ENCODE measurements around the gene YWHAH.

DNA sequence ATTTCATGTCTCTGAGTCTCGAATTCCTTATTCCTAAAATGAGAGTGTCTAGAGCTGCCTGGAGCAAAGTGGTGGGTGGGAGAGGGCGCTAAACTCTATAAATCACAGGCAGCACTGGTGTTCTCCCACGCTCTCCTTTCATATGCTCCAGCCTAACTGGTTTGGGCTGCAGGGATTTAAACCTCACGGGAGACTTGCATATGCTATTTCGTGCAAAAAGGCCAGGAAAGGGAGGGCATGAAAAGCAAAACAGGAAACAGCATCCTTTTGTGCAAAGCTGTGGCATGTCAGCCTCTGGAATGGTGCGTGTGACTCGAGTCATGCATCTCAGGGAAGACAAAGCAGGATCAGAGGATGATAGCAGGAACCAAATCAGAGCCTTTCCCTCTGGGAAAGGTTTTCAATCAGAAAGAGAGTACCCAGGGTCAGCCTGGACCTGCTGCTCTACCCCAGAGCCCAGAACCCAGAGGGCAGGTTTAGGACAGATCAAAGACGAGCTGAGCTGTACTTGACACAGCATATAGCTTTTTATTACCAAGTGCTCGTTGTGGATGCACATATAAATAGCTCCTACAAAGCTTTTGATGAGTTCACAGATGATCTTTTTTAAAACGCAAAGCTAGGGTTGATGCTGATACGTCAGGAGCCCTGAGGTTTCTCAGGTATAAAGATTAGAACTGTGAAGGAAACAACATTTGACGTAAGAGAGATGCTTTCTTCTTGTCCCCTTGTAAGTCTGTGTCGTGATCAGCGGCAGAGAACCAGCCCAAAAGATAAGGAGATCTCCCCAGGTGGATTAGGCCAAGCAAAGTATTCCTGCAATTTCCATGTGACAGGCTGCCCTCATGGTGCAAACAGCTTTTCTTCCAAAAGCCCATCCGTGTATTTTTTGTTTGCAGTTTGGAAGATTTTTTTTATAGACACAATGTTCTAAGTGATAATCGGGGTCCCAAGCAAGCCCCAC lies 46.2 kb upstream of the YWHAH start:
- TF ChIP-seq CTCF (IDR thresholded peaks at IDR 0.05) (no peak), POLR2A (IDR thresholded peaks at IDR 0.05) (no peak), POLR2AphosphoS5 (IDR thresholded peaks at IDR 0.05) (no peak), EP300 (IDR thresholded peaks at IDR 0.05) (no peak)
